ENCODE data around the gene HLA-B. TPM values are rescaled to one million over a fixed set of nuclear protein-coding genes. Genes with fewer than 3 reads are reported as not detected.
"Not testable (repeated sequence)": the region's sequence is repeated elsewhere in the genome, so short reads cannot be mapped to it uniquely, and the experiment has no call there.

HLA-B gene
- 1,000 to 10,000 TPM; 1,294 to 6,470 (median 3,045) TPM for total RNA-seq
- long read RNA-seq, donor 1, transcript HLA-B-249 (8 exons, 1,547 nt): major isoform, 639 of 787 reads
- long read RNA-seq, donor 1, partial matches to known transcripts: 130 of 787 reads
- long read RNA-seq, donor 1, other reads (novel, unspliced or antisense): 15 of 787 reads
- long read RNA-seq, donor 2, transcript HLA-B-254 (3 exons, 917 nt): minor isoform, 7 of 1,922 reads
- long read RNA-seq, donor 2, transcript HLA-B-249 (8 exons, 1,547 nt): major isoform, 1,693 of 1,922 reads
- long read RNA-seq, donor 2, transcript HLA-B-253 (2 exons, 753 nt): minor isoform, 15 of 1,922 reads
- long read RNA-seq, donor 2, partial matches to known transcripts: 152 of 1,922 reads
- long read RNA-seq, donor 2, other reads (novel, unspliced or antisense): 55 of 1,922 reads

- H3K4me3 ChIP-seq: peak within 1 kb of the TSS; percentile 99
- peaks cover 24% of the 10 kb centered on the region for H3K4me1 ChIP-seq (ENCODE audit: low read depth)
- intact Hi-C loops (cut with DNase I, micrococcal nuclease): loop anchor here in 1 of 2 donors (10.0 kb wide), 1 partner anchor 82 kb away; the partner anchor contains the start of gene HLA-C
- DNase-seq: peak; percentile 75 to 93 (median 87)
- peak; percentile 94 for ATAC-seq
- H3K9me3 ChIP-seq: no peaks in the 10 kb centered on the region
- H3K36me3 ChIP-seq (ENCODE audit: low read depth): no peaks in the 10 kb centered on the region
- TF ChIP-seq CTCF (IDR thresholded peaks at IDR 0.05): no peak
Observed at GRCh38 chr6:31356946-31357466, at the start of gene HLA-B. Gene HLA-B (minus strand): TSS chr6:31357179. CDS start chr6:31357158, 21 bp downstream.

GRCh38 chr6:31405996-31406395 lies 49.0 kb upstream of the HLA-B start:
- ATAC-seq: no peak
- TF ChIP-seq CTCF (IDR thresholded peaks at IDR 0.05): no peak
- Histone ChIP-seq H3K9me3 (no peaks in the 10 kb centered on the region), H3K36me3 (ENCODE audit: low read depth) (no peaks in the 10 kb centered on the region), H3K4me3 (no peak overlapping the region), H3K4me1 (ENCODE audit: low read depth) (peaks cover 29% of the 10 kb centered on the region)
- intact Hi-C loops (cut with DNase I, micrococcal nuclease): no loop called here
- no peak for DNase-seq

- H3K4me1 ChIP-seq (ENCODE audit: low read depth): peaks cover 29% of the 10 kb centered on the region
- peak in 1 of 3 donors; percentile 45 for DNase-seq
- ATAC-seq; intact Hi-C loops (cut with DNase I, micrococcal nuclease); H3K9me3 ChIP-seq; H3K36me3 ChIP-seq (ENCODE audit: low read depth); H3K4me3 ChIP-seq: not testable (repeated sequence)
Observed at GRCh38 chr6:31404061-31404364, 47.0 kb upstream of the HLA-B start.

GRCh38 chr6:31403283-31404060 lies 46.5 kb upstream of the HLA-B start, which contains the start of gene MICA:
Gene MICA (plus strand): TSS chr6:31403595. CDS start chr6:31403633, 38 bp downstream.
- ATAC-seq: peak; percentile 80
- DNase-seq: peak; percentile 93 to 94 (median 94)
- intact Hi-C loops (cut with DNase I, micrococcal nuclease): no loop called here
- Histone ChIP-seq H3K36me3 (ENCODE audit: low read depth) (no peaks in the 10 kb centered on the region), H3K9me3 (no peaks in the 10 kb centered on the region), H3K4me3 (peak within 1 kb of the TSS; percentile 20), H3K4me1 (ENCODE audit: low read depth) (peaks cover 33% of the 10 kb centered on the region)
- no peak for TF ChIP-seq CTCF (IDR thresholded peaks at IDR 0.05)

- Histone ChIP-seq H3K9me3 (no peaks in the 10 kb centered on the region), H3K4me3 (peak overlapping the region; percentile 20), H3K4me1 (ENCODE audit: low read depth) (peaks cover 33% of the 10 kb centered on the region), H3K36me3 (ENCODE audit: low read depth) (no peaks in the 10 kb centered on the region)
- TF ChIP-seq CTCF (IDR thresholded peaks at IDR 0.05): no peak
- ATAC-seq (peak; percentile 6), DNase-seq (peak in 2 of 3 donors; percentile 41 to 46)
- intact Hi-C loops (cut with DNase I, micrococcal nuclease): no loop called here
Observed at GRCh38 chr6:31402324-31403282, 45.6 kb upstream of the HLA-B start.

Data from mucosa of descending colon (tissue), 3 donors.